Suppressor macrophage (primary cell): ENCODE measurements around the gene MRRF.

Source experiments
- DNase-seq, 4 experiments: peaks; one replicate each; pipeline ENCODE4 v3.0.0-alpha.2; 2020 to 2022

The MRRF gene

DNA sequence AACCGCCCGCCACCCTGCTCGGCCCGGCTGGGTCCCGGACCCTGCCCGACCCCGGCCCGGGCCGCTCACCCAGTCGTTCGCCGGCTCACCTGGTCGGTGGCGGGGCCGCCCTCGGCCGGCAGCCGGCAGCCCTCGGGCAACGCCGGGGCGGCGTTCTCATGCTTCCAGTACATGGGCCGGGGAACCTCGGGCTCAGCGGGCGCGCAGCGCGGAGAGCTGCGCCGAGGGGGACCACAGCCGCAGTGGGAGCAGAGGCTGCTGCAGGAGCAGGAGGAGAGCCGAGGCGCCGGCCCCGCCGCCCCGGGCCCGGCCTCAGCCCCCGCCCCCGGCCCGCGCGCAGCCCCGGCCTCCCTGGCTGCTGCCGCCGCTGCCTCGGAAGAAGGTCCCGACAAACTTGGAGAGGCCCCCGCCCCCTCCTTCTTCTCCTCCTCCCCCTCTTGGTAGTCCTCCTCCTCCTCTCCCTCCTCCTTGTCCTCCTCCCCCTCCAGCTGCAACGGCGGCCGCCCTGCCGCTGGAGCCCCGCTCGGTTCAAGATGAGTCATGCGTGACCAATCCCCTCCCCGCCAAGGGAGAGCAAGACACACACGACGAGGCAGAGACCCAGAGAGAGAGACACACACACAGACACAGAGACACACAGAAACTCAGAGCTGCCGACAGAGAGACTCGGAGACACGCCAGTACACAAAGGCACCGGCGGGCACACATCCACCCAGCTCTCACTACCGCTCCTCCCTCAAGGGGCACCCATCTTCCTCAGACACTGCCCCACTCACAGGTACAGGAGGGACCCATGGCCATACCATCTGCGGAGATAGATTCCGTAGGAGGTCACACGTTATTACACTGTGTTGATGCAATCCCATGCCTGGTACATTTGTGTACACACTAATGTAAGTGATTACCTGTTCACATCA, 35.9 kb upstream of the MRRF start, which contains the start of gene LHX6:
LHX6 (minus strand) TSS at position 390 of the 917 bp plus-strand sequence; CDS start at position 173, 217 bp downstream.
- peak in 1 of 4 experiments; percentile 33 for DNase-seq

DNA sequence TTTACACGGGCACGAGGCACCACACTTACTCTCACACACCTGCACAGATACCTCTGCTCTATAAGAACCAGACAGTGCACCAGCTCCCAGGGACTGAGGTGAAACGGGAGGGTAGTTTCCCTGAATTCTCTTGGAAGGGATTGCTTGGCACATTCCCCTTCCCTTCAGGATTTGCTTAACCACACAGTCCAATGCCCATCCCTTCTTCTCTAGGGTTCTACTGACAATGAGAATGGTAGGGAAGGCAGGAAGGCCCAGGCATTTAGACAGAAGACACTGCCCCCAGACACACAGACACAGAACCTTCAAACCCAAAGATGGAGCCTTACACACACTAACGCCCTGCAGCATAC, 35.2 kb upstream of the MRRF start:
- DNase-seq: no peak

DNA sequence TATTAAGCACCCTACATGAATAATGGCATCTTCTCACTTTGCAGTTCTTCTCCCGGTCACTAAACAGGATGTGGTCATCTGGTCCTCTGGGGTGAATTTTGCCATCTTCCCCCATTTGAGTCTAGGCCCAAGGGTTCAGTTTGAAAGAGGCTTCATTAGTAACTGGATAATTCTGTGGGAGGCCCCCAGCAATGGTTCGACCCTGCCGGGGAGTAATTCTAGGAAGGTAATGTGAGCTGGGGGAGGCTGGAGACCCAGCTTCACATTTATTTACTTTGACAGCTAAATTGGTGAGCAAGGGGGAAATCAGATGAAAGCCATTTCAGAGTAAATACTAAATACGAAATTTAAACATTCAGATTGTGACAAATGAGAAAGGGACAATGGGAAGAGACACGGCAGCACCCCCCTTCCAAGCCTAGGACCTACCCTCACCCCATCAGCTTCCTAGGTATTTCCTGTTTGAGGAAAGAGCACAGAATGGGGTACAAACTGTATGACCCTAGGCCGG, 31.8 kb upstream of the MRRF start:
- DNase-seq: no peak

DNA sequence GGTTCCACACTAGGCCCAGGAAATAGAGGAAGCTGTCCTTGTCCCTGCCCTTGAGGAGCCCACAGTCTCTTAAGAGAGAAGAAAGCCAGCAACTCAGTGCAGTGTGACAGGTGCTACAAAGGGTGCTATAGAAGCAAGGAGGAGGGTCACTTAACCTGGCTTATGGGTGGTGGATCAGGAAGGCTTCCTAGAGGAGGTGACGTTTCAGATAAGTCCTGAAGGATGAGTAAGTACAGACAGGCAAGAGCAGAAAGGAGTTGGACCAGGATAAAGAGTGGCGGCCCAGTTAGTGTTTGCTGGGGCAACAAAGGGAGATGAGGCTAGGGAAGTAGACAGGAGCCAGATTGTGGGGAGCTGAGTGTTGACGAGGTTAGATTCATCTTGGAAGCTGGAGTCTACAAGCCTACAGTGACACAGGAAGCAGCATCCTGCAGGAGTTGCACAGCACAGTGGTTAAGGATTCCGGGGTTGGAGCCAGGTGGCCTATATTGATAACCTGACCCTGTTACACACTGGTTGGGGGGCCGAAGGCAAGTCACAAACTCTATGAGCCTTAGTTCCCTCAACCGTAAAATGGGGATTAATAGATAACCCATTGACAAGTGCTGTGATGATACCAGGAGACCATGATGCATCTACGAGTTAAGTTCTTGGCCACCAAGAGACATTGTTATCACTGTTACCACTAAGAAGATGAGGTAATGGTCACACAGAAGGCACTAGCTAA, 30.5 kb upstream of the MRRF start:
- DNase-seq: no peak

DNA sequence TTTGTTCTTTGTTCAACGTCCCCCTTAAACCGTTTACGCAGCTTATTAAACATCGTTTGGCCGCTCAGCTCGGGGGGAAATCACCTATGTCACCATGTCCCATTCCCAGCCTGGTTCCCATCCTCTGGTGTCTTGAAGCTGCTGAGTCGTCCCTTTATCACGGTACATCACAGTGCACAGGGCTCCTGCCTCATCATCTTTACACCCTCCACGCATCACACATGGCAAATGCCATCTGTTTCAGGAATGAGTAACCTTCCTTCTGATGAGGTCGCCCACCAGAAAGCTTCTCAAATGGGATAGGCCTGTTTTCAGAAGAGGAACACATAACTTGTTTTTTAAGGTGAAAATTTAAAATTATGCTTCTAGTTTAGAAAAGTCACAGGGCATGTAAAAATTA, 28.0 kb upstream of the MRRF start:
- no peak for DNase-seq

DNA sequence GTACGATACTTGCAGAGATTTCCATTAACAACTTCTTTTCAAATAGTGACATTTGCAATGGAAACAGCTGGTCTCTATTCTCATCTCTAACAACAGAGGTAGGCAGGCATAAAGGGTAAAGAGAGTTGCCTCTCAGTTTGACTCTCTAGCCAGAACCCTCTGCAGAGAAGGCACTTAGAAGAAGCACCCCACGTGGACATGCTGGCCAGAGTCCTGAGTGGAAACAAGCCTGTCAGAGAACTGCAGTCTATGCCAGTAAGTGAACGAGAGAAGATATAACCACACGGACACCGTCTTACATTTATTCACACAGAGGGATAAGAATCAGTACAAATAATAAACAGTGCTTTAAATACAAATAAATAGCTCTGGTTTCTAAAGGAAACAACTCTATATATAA, 25.0 kb upstream of the MRRF start:
- DNase-seq: no peak

DNA sequence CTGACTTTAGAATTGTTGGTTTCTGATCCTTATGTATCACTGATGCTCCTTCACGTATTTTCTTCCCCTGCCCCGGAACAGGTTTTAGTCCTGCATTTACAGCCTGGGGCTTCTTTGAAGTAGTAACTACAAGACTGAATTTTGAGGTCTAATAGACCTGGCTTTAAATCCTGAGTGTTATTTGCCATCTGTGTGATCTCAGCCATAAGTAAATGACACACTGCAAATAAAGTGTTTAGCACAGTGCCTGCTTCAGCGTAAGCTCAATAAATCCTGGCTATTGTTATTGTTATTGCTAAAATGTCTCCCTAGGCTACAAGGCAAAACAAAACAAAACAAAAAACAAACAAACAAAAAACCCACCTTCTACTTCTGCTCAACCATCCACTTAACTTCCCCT, 20.3 kb upstream of the MRRF start:
- no peak for DNase-seq

DNA sequence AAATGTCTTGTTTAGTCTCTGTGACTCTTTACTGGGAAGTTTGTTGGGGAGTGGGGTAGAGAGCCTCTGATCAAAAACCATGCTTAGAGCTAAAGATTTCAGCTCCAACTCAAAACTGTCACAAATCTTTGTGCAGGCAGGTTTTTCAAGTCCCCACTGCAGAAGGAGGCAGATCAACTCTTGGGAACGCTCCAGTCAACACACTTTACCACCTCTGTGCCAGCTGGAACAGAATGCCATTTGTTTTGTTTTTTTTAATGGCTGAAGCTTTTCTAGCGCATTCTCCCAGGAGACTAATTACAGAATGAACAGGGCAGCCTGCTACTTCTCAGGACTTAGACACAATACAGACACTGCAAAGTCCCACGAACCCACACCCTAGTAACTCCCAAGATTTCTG, 18.0 kb upstream of the MRRF start:
- no peak for DNase-seq

DNA sequence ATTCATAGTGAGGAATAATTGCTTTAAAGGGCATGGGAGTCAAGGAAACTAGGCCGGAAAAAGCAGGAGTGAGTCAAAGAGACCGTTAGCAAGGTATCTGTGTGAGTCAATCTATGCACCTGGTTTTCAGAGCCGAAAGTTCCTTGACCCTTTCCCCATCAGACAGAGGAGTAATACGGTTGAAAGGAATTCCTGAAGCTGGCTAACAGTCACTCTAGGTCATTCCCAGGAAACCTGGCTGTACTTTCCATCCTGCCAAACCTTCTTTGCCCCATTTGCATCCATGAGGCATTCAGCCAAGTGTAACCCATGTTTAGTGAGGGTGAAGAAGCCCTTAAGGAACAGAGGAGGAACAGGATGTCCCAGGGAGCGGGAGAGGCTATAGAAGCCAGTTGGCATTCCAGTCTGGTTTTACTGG, 16.2 kb upstream of the MRRF start:
- no peak for DNase-seq

DNA sequence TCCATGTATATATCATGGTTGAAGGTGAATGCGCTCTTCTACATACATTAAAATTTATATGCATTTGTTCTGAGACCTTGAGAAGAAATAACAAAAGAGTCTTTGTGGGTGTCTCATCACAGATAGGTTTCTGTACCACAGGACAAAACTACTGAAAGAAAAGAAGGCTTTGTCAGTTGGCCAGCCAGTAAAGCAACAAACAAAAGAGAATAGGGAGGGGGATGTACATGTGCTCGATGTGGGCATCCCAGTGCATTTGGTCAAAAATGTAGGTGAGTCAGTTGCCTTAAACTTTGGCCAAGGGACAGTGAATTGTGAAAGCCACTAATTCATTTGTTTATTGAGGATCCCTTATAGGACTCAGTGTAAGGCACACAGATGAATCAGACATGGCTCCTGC, 13.3 kb upstream of the MRRF start:
- no peak for DNase-seq

DNA sequence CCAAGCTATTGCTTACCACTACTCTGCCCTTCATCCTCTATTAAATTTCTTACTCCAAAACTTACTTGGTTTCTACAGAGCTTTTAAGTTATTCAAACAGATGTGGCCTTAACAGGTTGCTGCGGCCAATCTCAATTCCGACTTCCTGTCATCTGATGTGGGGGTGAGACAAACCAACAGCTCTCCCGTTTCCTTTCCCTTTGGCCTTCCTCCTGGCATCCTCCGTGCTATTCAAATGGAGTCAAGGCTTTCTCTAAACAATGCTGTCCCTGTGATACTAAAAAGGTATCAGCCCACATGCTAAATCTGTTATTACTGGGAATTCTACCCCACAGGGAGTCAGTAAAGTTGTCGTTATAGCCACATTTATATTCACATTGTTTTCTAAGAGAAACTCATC, 11.9 kb upstream of the MRRF start:
- no peak for DNase-seq

DNA sequence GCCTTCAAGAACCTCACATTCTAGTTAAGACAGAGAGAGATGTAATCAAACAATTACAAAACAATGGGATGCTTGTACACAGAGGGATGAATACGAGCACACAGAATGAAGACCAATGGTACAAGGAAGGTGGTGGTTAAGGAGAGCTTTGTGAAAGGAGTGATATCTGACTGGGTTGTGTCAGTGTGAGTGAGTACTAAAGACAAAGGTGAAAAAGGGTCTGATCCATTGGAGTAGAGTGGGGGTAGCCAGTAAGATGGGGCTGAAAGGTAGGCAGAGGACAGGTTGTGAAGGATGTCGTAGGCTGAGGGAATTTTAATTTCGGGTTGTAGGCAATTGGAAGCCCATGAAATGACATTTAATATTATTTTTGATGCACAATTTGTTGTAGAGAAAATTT, 9.9 kb upstream of the MRRF start:
- no peak for DNase-seq

DNA sequence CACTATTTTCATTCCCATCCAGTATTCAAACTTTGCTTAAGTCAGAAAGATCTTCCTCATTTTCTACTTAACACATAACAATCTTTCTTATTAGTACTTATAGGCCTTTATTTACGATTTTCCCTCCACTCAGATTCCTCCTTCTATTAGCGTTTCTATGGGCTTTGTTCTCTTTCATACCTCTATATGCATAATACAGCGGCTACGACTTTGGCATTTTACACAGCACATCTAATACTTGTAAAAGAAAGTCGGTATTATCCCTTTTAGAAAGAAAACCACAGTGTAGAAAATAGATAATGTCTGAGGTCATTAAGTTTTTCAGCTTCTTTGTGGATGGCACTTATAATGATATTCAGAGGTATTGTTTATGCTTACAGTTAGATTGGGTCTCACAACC, 8.5 kb upstream of the MRRF start:
- DNase-seq: no peak

DNA sequence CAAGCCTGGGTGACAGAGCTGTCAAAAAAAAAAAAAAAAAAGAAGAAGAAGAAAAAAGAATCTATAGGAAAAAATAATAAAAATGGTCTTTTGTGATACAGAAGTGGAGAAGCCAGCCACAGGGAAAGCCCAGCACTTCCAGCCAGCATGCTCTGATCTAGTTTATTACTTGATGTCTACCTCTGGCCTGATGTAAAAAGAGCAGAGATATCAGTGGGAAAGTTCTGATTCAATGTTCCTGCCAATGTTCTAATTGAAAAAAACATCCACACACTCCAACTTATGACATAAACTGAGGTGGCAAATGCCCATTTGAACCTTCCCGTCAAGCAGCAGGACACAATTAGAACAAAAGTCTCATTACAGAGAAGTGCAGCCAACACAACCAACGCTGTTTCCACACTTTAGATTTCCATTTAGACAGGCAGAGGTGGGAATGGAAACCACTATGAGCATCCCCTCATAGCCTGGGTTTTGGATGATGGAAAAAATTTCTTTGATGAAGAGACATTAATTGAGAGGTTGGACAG, 5.7 kb upstream of the MRRF start:
- no peak for DNase-seq

DNA sequence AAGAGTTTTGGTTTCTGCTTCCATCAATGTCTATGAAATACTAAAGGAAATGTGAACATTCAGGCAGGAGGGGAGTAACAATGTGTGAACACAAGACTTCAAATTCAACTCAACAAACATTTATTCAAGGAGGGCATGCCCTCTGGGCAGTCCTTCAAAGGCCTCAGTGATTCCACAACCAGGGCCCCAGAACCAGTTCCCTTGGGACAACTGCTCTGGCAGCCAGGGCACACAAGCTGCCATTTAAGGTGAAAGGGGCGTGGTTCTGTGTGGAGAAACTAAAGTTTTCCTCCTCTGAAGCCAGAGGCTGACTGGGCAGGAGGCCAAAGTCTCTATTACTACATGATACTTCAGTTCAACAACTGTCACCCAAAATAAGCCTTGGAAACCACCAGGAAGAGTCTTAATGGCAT, 3.2 kb upstream of the MRRF start:
- DNase-seq: no peak

DNA sequence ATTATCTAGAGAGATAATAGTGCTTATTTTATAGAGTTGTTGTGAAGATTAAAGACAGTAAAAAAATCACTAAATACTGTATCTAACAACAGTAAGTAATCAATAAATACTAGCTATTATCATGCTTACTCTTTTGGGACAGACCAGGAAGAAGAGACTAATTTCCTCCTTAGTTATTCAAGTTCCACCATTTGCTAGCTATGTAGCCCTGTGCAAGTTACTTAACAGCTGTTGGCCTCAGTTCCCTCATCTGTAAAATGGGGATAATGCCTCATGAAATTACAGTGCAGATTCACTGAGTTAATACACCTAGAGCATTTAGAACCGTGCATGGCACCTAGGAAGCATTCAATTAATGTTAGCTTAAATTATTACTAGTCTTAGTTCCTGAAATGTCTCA, 2.6 kb upstream of the MRRF start:
- DNase-seq: no peak

DNA sequence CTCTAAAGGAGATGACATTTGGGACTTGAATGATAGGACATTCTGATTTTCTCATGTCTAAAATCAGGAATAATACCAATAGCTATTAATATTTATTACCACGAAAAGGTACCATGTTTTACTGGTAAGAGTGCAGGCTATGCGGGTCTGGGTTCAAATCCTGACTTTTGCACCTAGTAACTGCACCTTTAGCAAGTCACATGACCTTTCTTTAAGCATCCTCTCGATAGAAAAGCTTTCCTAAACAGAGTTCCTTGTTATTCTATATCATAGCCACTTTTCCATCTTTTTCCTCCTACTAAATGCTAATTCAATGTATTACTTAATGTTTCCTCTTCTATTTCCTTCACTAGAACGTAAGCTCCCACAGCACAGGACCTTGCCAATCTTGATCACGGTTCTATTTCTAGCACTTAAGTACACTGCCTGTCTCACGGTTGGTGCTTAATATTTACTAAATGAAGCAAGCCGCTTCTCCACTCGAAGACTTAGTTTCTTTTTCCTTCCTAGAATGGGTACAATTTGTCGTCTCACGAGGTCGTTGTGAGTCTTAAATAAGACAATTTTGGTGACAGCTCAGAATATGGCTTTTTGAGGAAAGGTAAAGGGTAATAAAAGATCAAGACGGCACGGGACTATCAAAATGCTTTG, 858 bp upstream of the MRRF start:
- peak; percentile 14 to 30 (median 24) for DNase-seq

DNA sequence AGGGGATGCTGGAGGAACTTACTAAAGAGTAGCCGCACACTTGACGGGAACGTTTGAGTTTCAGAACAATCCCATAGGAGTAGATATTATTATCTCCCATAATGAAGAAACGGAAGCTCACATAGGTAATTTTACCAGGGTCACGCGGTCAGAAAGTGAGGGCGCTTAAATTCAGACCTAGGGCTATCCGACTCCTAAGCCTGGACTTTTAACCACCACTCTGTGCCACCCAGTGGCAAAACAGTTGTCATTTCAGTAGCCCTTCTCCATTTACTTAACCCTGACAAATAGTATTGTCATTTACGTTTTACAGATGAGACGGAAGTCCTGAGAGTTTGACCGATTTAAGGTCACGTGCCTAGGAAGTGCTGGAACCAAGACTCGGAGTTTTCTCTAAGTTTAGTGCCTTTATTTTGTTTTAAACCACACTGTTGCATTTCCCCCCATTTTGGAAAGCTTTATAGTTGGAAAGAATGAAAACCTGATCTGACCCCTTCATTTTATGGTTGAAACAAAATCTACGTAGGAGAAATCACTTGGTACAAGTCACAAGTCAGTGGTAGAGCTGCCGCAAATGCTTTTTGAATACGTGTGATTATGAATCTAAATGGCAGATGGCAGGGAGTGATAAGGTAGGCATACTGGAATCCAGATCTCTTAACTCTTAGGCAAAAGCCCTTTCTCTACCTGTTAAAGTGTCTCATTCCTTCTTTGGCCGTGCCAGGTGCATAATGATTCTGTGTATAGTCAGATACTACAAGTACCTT, 650 bp downstream of the MRRF start:
- DNase-seq: peak; percentile 66 to 79 (median 71)

DNA sequence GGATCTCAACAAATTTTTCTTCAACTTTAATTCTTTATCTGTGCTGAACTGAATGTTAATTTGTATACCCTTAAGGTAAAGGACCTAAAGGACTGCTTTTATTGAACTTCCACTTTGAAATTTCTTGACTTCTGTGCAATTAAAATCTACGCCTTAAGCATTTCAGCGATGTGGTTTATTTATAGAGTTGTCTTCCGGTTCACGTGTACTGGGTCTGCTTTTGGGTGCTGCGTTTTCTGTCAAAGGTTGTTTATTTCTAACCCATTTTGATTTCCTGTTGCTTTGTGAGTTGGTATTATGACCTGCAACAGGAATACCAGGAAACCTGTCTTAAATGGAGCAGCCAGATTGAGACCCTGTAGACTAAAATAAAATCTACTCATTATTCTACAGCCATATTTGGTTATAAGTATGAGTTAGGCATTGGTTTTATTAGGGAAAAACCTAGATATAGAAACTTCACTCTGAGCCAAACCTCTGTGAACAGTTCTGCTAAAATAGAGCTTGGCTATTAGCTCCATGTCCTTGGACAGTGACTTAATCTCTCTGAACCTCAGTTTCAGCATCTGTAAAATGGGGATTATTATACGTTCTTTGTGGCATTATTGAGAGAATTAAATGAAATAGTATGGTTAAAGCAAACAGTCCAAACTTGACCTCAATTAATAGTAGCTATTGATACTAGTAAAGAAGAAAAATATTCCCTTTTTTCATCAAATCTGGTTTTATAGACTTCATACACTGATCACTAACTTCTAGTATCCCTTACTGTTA, 3.5 kb downstream of the MRRF start:
- no peak for DNase-seq

DNA sequence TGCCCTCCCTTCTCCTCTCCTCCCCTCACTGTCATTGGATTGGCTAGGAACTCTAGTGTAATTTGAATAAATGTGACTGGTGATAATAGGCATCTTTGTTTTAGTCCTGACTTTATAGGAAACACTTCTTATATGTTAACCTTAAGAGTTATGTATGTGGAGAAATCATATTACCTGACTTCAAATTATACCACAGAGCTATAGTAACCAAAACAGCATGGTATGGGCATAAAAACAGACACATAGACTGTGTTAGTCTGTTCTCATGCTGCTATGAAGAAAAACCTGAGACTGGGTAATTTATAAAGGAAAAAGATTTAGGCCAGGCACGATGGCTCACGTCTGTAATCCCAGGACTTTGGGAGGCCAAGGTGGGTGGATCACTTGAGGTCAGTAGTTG, 9.4 kb downstream of the MRRF start:
- DNase-seq: no peak

DNA sequence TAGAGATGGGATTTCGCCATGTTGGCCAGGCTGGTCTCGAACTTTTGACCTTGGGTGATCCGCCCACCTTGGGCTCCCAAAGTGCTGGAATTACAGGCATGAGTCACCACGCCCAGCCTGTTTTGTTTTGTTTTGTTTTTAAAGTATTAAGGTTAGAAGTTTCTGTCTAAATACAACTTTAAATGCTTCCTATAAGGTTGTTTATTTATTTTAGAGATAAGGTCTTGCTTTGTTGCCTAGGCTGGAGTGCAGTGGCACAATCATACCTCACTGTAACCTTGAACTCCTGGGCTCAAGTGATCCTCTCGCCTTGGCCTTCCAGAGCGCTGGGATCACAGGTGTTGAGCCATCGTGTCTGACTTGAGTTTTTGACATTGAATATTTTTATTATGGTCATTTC, 11.4 kb downstream of the MRRF start:
- DNase-seq: no peak
